Epidermal melanocyte (primary cell): ENCODE data around the gene SNCG.
"Not testable (repeated sequence)": the region's sequence is repeated elsewhere in the genome, so short reads cannot be mapped to it uniquely, and the experiment has no call there.

Experiments used
- DNase-seq: peaks from one replicate; pipeline ENCODE4 v3.0.0; 2011; ENCODE audit warnings: low spot score; ENCODE audit not compliant: insufficient read length

The SNCG gene

GRCh38 chr10:86974484-86974883, 16.1 kb downstream of the SNCG start:
- DNase-seq: no peak

GRCh38 chr10:86976362-86977056, 18.1 kb downstream of the SNCG start:
- DNase-seq: no peak

- DNase-seq: not testable (repeated sequence)
Measured at GRCh38 chr10:86978457-86978856, 20.1 kb downstream of the SNCG start.

- DNase-seq: no peak
Measured at GRCh38 chr10:86979296-86979818, 21.0 kb downstream of the SNCG start.

GRCh38 chr10:86979977-86980448, 21.6 kb downstream of the SNCG start:
- no peak for DNase-seq

GRCh38 chr10:86981020-86981419, 22.6 kb downstream of the SNCG start:
- not testable (repeated sequence) for DNase-seq

- DNase-seq: no peak
Measured at GRCh38 chr10:86981716-86982115, 23.3 kb downstream of the SNCG start.

GRCh38 chr10:86984498-86984897, 26.1 kb downstream of the SNCG start:
- DNase-seq: not testable (repeated sequence)

- DNase-seq: no peak
Measured at GRCh38 chr10:86988520-86988919, 30.1 kb downstream of the SNCG start.

- not testable (repeated sequence) for DNase-seq
Measured at GRCh38 chr10:86991362-86991761, 33.0 kb downstream of the SNCG start.

- no peak for DNase-seq
Measured at GRCh38 chr10:86992456-86992855, 34.1 kb downstream of the SNCG start.

- no peak for DNase-seq
Measured at GRCh38 chr10:86992929-86993328, 34.5 kb downstream of the SNCG start.

GRCh38 chr10:86999802-87000403, 41.5 kb downstream of the SNCG start:
- DNase-seq: not testable (repeated sequence)

GRCh38 chr10:87000491-87000890, 42.1 kb downstream of the SNCG start:
- no peak for DNase-seq

GRCh38 chr10:87007124-87007523, 48.7 kb downstream of the SNCG start:
- DNase-seq: not testable (repeated sequence)

- DNase-seq: not testable (repeated sequence)
Measured at GRCh38 chr10:87007674-87008073, 49.3 kb downstream of the SNCG start.

- not testable (repeated sequence) for DNase-seq
Measured at GRCh38 chr10:87008303-87008702, 49.9 kb downstream of the SNCG start.

- DNase-seq: not testable (repeated sequence)
Measured at GRCh38 chr10:87009134-87009696, 50.8 kb downstream of the SNCG start.
